ENCODE results near the gene ZMYND19. TPM values are rescaled to one million over a fixed set of nuclear protein-coding genes. Genes with fewer than 3 reads are reported as not detected.
"Not testable (repeated sequence)": the region's sequence is repeated elsewhere in the genome, so short reads cannot be mapped to it uniquely, and the experiment has no call there.

ZMYND19 gene
- total RNA-seq, 1 donor from 2014 or later: 18.6 TPM

GRCh38 chr9:137532891-137533468 is 57.3 kb downstream of the ZMYND19 start:
- DNase-seq (ENCODE audit: low spot score): not testable (repeated sequence)

Other genes with a start within 250 kb of the ZMYND19 start
- gene EXD3, start 167.3 kb downstream of the ZMYND19 start, total RNA-seq: 14.9 TPM
- gene NOXA1, start 167.1 kb downstream of the ZMYND19 start, total RNA-seq: 3.2 TPM
- gene ENTPD8, start 149.2 kb downstream of the ZMYND19 start, total RNA-seq: not detected
- 37.4 TPM for gene NSMF, start 131.2 kb downstream of the ZMYND19 start, total RNA-seq
- gene PNPLA7, start 40.1 kb downstream of the ZMYND19 start, total RNA-seq: 32.1 TPM
- gene MRPL41, start 38.6 kb downstream of the ZMYND19 start, total RNA-seq: 81.6 TPM
- 17.6 TPM for gene DPH7, start 11.6 kb downstream of the ZMYND19 start, total RNA-seq
- 22.4 TPM for gene ARRDC1, start 15.2 kb upstream of the ZMYND19 start, total RNA-seq
- gene EHMT1, start 28.5 kb upstream of the ZMYND19 start, total RNA-seq: 95.3 TPM

Data from mesenteric fat pad (tissue), 1 donor.